Measurements from ENCODE around the gene CD99.

DNA sequence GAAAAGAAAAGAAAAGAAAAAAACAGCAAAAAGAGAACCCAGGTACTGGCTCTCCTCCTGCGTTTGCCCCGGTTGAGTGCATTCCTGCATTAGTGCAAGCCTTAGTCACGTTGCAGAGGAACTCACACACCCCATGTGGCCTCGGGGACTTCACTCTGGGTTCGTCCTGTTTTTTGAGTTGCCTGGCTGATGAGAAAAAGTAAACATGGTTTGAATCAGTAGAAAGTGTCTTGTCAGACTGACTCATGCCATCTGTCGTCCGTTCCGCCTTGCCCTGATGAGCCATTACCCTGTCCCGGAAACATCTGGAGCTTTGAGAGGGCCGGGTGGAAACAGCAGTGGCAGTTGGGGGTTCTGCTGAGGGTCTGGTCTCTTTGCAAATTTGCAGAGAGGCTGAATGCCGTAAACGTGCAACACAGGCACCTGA, 16.3 kb downstream of the CD99 start:
- TF ChIP-seq, protein P1, sequence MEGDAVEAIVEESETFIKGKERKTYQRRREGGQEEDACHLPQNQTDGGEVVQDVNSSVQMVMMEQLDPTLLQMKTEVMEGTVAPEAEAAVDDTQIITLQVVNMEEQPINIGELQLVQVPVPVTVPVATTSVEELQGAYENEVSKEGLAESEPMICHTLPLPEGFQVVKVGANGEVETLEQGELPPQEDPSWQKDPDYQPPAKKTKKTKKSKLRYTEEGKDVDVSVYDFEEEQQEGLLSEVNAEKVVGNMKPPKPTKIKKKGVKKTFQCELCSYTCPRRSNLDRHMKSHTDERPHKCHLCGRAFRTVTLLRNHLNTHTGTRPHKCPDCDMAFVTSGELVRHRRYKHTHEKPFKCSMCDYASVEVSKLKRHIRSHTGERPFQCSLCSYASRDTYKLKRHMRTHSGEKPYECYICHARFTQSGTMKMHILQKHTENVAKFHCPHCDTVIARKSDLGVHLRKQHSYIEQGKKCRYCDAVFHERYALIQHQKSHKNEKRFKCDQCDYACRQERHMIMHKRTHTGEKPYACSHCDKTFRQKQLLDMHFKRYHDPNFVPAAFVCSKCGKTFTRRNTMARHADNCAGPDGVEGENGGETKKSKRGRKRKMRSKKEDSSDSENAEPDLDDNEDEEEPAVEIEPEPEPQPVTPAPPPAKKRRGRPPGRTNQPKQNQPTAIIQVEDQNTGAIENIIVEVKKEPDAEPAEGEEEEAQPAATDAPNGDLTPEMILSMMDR (IDR thresholded peaks at IDR 0.05), result no peak
- no peak for TF ChIP-seq POLR2A (IDR thresholded peaks at IDR 0.05)
- TF ChIP-seq EP300 (IDR thresholded peaks at IDR 0.05), result peak in 2 of 4 donors; percentile 88 to 94
- TF ChIP-seq POLR2AphosphoS5 (IDR thresholded peaks at IDR 0.05), result peak; percentile 71 to 76
